ENCODE results near the gene PRKAA1. TPM values are rescaled to one million over a fixed set of nuclear protein-coding genes. Genes with fewer than 3 reads are reported as not detected.
"Not testable (repeated sequence)": the region's sequence is repeated elsewhere in the genome, so short reads cannot be mapped to it uniquely, and the experiment has no call there.

Gene PRKAA1
- total RNA-seq, 1 experiment from 2014 or later = 84.5 TPM

DNA sequence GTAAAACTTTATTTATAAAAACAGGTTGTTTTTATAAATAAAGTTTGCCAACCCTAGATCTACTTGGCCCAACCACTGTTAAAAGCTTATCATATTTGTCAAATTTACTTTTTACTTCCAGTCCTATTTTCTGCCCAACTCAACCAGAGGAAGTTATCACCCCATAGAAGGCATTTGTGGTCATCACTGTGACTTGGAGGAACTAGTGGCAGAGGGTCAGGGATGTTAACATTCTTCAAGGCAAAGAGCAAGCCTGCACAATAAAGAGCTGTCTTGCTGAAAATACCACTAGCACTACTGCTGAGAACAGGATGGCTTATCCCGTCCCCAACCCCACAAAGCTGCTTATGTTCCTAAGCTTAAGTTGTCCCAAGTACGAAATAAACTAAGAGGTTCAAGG lies 64.7 kb downstream of the PRKAA1 start:
- POLR2A ChIA-PET (ENCODE audit: unreplicated experiment) = no interaction called here
- 0 out of 2 replicates have a peak, but pooled peaks cover 5% of the 10 kb centered on the region for H3K79me2 ChIP-seq (ENCODE audit: low read length)
- no peaks in the 10 kb centered on the region for H3K9me2 ChIP-seq (replicated peaks; ENCODE audit: low read length)
- BruUV-seq (replicated peaks) = no TSS peak
- no peak for ATAC-seq
- no peaks in the 10 kb centered on the region for H3F3A ChIP-seq (ENCODE audit: low read length, unreplicated experiment)
- intact Hi-C loops (cut with micrococcal nuclease) = no loop called here
- CTCF ChIA-PET = interaction anchor here (0.6 kb wide), 1 partner anchor 44 kb away, joined by 3 read pairs; no protein-coding TSS in a partner anchor
- H3K4me2 ChIP-seq (ENCODE audit: low read length) = no peak overlapping the region
- H3K4me3 ChIP-seq (ENCODE audit: low read length) = no peak overlapping the region
- H3K27me3 ChIP-seq (ENCODE audit: low read length) = no peaks in the 10 kb centered on the region
- H3K36me3 ChIP-seq (ENCODE audit: low read depth, low read length) = no peaks in the 10 kb centered on the region
- TF ChIP-seq EZH2phosphoT487 (IDR thresholded peaks at IDR 0.05; ENCODE audit: borderline replicate concordance, low read length) = no peak
- TF ChIP-seq, protein P1, sequence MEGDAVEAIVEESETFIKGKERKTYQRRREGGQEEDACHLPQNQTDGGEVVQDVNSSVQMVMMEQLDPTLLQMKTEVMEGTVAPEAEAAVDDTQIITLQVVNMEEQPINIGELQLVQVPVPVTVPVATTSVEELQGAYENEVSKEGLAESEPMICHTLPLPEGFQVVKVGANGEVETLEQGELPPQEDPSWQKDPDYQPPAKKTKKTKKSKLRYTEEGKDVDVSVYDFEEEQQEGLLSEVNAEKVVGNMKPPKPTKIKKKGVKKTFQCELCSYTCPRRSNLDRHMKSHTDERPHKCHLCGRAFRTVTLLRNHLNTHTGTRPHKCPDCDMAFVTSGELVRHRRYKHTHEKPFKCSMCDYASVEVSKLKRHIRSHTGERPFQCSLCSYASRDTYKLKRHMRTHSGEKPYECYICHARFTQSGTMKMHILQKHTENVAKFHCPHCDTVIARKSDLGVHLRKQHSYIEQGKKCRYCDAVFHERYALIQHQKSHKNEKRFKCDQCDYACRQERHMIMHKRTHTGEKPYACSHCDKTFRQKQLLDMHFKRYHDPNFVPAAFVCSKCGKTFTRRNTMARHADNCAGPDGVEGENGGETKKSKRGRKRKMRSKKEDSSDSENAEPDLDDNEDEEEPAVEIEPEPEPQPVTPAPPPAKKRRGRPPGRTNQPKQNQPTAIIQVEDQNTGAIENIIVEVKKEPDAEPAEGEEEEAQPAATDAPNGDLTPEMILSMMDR (conservative IDR thresholded peaks at IDR 0.05; ENCODE audit: low read depth, low read length) = no peak
- TF ChIP-seq EZH2 (IDR thresholded peaks at IDR 0.05; ENCODE audit: low read length, unreplicated experiment) = no peak
- no peak overlapping the region for H3K9ac ChIP-seq (ENCODE audit: low read length)
- no peak for DNase-seq
- peaks cover 16% of the 10 kb centered on the region for H3K4me1 ChIP-seq (ENCODE audit: insufficient read depth, low read length)
- no peak overlapping the region for H2AFZ ChIP-seq (ENCODE audit: low read length)
- H3K27ac ChIP-seq (ENCODE audit: low read length) = no peak overlapping the region
- no peaks in the 10 kb centered on the region for H3K9me3 ChIP-seq (ENCODE audit: low read length)
- H4K20me1 ChIP-seq (ENCODE audit: low read length) = no peaks in the 10 kb centered on the region

DNA sequence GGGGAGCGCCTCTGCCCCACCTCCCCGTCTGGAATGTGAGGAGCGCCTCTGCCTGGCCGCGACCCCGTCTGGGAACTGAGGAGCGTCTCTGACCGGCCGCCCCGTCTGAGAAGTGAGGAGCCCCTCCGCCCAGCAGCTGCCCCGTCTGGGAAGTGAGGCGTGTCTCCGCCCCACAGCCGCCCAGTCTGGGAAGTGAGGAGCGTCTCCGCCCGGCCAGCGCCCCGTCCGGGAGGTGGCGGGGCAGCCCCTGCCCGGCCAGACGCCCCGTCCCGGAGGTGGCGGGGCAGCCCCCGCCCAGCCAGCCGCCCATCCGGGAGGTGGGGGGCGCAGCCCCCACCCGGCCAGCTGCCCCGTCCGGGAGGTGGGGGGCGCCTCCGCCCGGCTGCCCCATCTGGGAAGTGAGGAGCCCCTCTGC lies 75.7 kb downstream of the PRKAA1 start:
- H3K9me3 ChIP-seq (ENCODE audit: low read length); H3K9me2 ChIP-seq (replicated peaks; ENCODE audit: low read length); H3K79me2 ChIP-seq (ENCODE audit: low read length); H2AFZ ChIP-seq (ENCODE audit: low read length); H3K27ac ChIP-seq (ENCODE audit: low read length); CTCF ChIA-PET; POLR2A ChIA-PET (ENCODE audit: unreplicated experiment); DNase-seq; H3K4me3 ChIP-seq (ENCODE audit: low read length); H3K4me2 ChIP-seq (ENCODE audit: low read length); ATAC-seq; H3K4me1 ChIP-seq (ENCODE audit: insufficient read depth, low read length); H3K36me3 ChIP-seq (ENCODE audit: low read depth, low read length); BruUV-seq (replicated peaks); H3F3A ChIP-seq (ENCODE audit: low read length, unreplicated experiment); H3K27me3 ChIP-seq (ENCODE audit: low read length); H4K20me1 ChIP-seq (ENCODE audit: low read length); intact Hi-C loops (cut with micrococcal nuclease); H3K9ac ChIP-seq (ENCODE audit: low read length): not testable (repeated sequence)

GRCh38 chr5:40720069-40720468 lies 78.1 kb downstream of the PRKAA1 start:
- Histone ChIP-seq H3K4me3 (ENCODE audit: low read length) (no peak overlapping the region), H4K20me1 (ENCODE audit: low read length) (no peaks in the 10 kb centered on the region), H3K27me3 (ENCODE audit: low read length) (no peaks in the 10 kb centered on the region), H3K79me2 (ENCODE audit: low read length) (no peaks in the 10 kb centered on the region), H3F3A (ENCODE audit: low read length, unreplicated experiment) (no peaks in the 10 kb centered on the region), H2AFZ (ENCODE audit: low read length) (no peak overlapping the region), H3K4me2 (ENCODE audit: low read length) (no peak overlapping the region), H3K4me1 (ENCODE audit: insufficient read depth, low read length) (peaks cover 10% of the 10 kb centered on the region), H3K36me3 (ENCODE audit: low read depth, low read length) (peaks cover 8% of the 10 kb centered on the region; the same call in 1 of the 2 replicates), H3K27ac (ENCODE audit: low read length) (no peak overlapping the region), H3K9me2 (replicated peaks; ENCODE audit: low read length) (no peaks in the 10 kb centered on the region), H3K9ac (ENCODE audit: low read length) (no peak overlapping the region), H3K9me3 (ENCODE audit: low read length) (0 out of 2 replicates have a peak, but pooled peaks cover 5% of the 10 kb centered on the region)
- no TSS peak for BruUV-seq (replicated peaks)
- ATAC-seq (no peak), DNase-seq (no peak)
- ChIA-PET POLR2A (ENCODE audit: unreplicated experiment) (no interaction called here), CTCF (no interaction called here)
- TF ChIP-seq EZH2phosphoT487 (IDR thresholded peaks at IDR 0.05; ENCODE audit: borderline replicate concordance, low read length) (no peak), EZH2 (IDR thresholded peaks at IDR 0.05; ENCODE audit: low read length, unreplicated experiment) (no peak)
- TF ChIP-seq, protein P1 (conservative IDR thresholded peaks at IDR 0.05; ENCODE audit: low read depth, low read length) = no peak
- intact Hi-C loops (cut with micrococcal nuclease) = no loop called here

Data from PC-3 (cell line).